SK-N-SH (cell line): ENCODE measurements around the gene GPS2. TPM values are rescaled to one million over a fixed set of nuclear protein-coding genes. Genes with fewer than 3 reads are reported as not detected.

Source experiments
- CTCF ChIA-PET: fragments of 300-600, 350-600 bp; formaldehyde crosslinking; extraction: SDS; loops from one replicate; lab custom pipeline; 2021; lab: Yijun Ruan, JAX
- POLR2A ChIA-PET: fragments of 350-600 bp; sonication (Branson Sonifier 250); formaldehyde crosslinking; extraction: SDS; loops from one replicate; lab custom pipeline; 2020; ENCODE audit warnings: antibody characterized with exemption, inconsistent platforms; lab: Yijun Ruan, JAX
- DNase-seq: peaks from one replicate; pipeline ENCODE4 v3.0.0; 2012
- H2AFZ ChIP-seq: fragments of 200-600 bp; sonication (generic); 2 replicates; pipeline ENCODE4 v1.8.1; 2016; ENCODE audit warnings: antibody characterized with exemption, mild to moderate bottlenecking, low read depth
- H3F3A ChIP-seq: fragments of 200-600 bp; sonication (generic); replicated peaks from 2 replicates; pipeline ENCODE3; 2016; ENCODE audit warnings: antibody characterized with exemption, mild to moderate bottlenecking; ENCODE audit not compliant: insufficient read depth
- H3K27ac ChIP-seq, 2 experiments: fragments of 200-500 bp in 1 of 2; fragments of 200-600 bp in 1 of 2; sonication (Bioruptor generic) in 1 of 2; sonication (generic), shearing (Covaris generic) in 1 of 2; 2 replicates each; pipeline versions ENCODE4 v1.5.1 to v1.6.1; 2014 to 2016; ENCODE audit warnings: low read depth in 2 of 2, inconsistent platforms in 1 of 2, low read length in 1 of 2, mild to moderate bottlenecking in 1 of 2, mixed read lengths in 1 of 2
- H3K27me3 ChIP-seq: fragments of 200-600 bp; sonication (generic), shearing (Covaris generic); 2 replicates; pipeline ENCODE4 v1.6.1; 2016; ENCODE audit warnings: mixed run types; ENCODE audit not compliant: insufficient read depth
- H3K36me3 ChIP-seq, 2 experiments: fragments of 200-500 bp in 1 of 2; fragments of 200-600 bp in 1 of 2; sonication (Bioruptor generic) in 1 of 2; sonication (generic) in 1 of 2; replicated peaks in 1 of 2; 2 replicates each; pipeline versions ENCODE3 to v1.5.1; 2014 to 2016; ENCODE audit warnings: low read length in 1 of 2, mild to moderate bottlenecking in 1 of 2; ENCODE audit not compliant: insufficient read depth in 2 of 2, control insufficient read depth in 1 of 2
- H3K4me1 ChIP-seq, 2 experiments: fragments of 200-500 bp in 1 of 2; fragments of 200-600 bp in 1 of 2; sonication (Bioruptor generic) in 1 of 2; sonication (generic), shearing (Covaris generic) in 1 of 2; 2 replicates each; pipeline versions ENCODE4 v1.5.1 to v1.6.1; 2014 to 2016; ENCODE audit warnings: low read depth in 1 of 2, low read length in 1 of 2, mixed run types in 1 of 2; ENCODE audit not compliant: insufficient read depth in 2 of 2, control insufficient read depth in 1 of 2
- H3K4me2 ChIP-seq: fragments of 200-600 bp; sonication (generic), shearing (Covaris generic); 2 replicates; pipeline ENCODE4 v1.6.1; 2017; ENCODE audit warnings: mixed run types
- H3K4me3 ChIP-seq, 2 experiments: fragments of 200-500 bp in 1 of 2; fragments of 200-600 bp in 1 of 2; sonication (Bioruptor generic) in 1 of 2; sonication (generic), shearing (Covaris generic) in 1 of 2; 2 replicates each; pipeline versions ENCODE4 v1.5.1 to v1.8.1; 2014 to 2016; ENCODE audit warnings: low read depth in 2 of 2, inconsistent platforms in 1 of 2, low read length in 1 of 2, mild to moderate bottlenecking in 1 of 2, mixed read lengths in 1 of 2, moderate library complexity in 1 of 2
- H3K79me2 ChIP-seq: fragments of 200-600 bp; sonication (generic); 2 replicates; pipeline ENCODE4 v1.8.1; 2017; ENCODE audit warnings: mild to moderate bottlenecking; ENCODE audit not compliant: insufficient read depth
- H3K9ac ChIP-seq: fragments of 200-600 bp; sonication (generic); 2 replicates; pipeline ENCODE4 v1.6.1; 2017; ENCODE audit warnings: mixed run types
- H3K9me2 ChIP-seq: fragments of 200-600 bp; sonication (generic); 2 replicates; pipeline ENCODE4 v1.6.1; 2017; ENCODE audit warnings: mixed run types
- H3K9me3 ChIP-seq: fragments of 200-600 bp; sonication (generic); 2 replicates; pipeline ENCODE4 v1.6.1; 2017; ENCODE audit warnings: mixed run types, mild to moderate bottlenecking, moderate library complexity
- H4K20me1 ChIP-seq: fragments of 200-600 bp; sonication (generic); 2 replicates; pipeline ENCODE4 v1.6.1; 2017; ENCODE audit warnings: mild to moderate bottlenecking, mixed run types; ENCODE audit not compliant: insufficient read depth
- EZH2phosphoT487 ChIP-seq: fragments of 200-600 bp; sonication (generic); IDR thresholded peaks from 2 replicates; pipeline ENCODE4 v1.6.1; 2017; ENCODE audit warnings: low read depth, mixed run types, mild to moderate bottlenecking, antibody characterized with exemption, moderate library complexity, borderline replicate concordance
- GABPA ChIP-seq: IDR thresholded peaks from 2 replicates; pipeline ENCODE4 v1.4.0; 2012; ENCODE audit warnings: low read depth, mild to moderate bottlenecking
- MXI1 ChIP-seq: IDR thresholded peaks from 2 replicates; pipeline ENCODE4 v1.6.1; 2012; ENCODE audit warnings: mild to moderate bottlenecking, low read depth, low read length, improper control_type of control experiment
- WGBS: methylation state at CpG from one replicate; pipeline ENCODE4 v1.1.6; 2017; ENCODE audit warnings: low lambda C conversion rate; 5-methylcytosine and 5-hydroxymethylcytosine counted together
- polyA plus RNA-seq, 3 experiments: library from polyadenylated mRNA; depleted of rRNA; stranded (reverse); fragments of >200 nt; gene quantifications; 2 replicates each; pipeline ENCODE4 v1.2.3, GENCODE V29; 2012
- TF ChIP-seq, protein P1 (sequence below): fragments of 150-350 bp; IDR thresholded peaks from 2 replicates; pipeline ENCODE4 v1.6.1; 2017; ENCODE audit warnings: antibody characterized with exemption, low read length, low read depth, borderline replicate concordance
- TF ChIP-seq, protein P2 (sequence below): IDR thresholded peaks from 2 replicates; pipeline ENCODE4 v1.4.0; 2012; ENCODE audit warnings: low read depth

The GPS2 gene
- polyA plus RNA-seq, 1 of the 3 experiments (the other 2 are of a cell fraction): 102 TPM

GRCh38 chr17:7318121-7318860 lies 3.1 kb upstream of the GPS2 start:
- peaks cover 13% of the 10 kb centered on the region for H4K20me1 ChIP-seq
- POLR2A ChIA-PET: interaction anchor here (0.8 kb wide), 1 partner anchor 33 kb away, joined by 3 read pairs; no protein-coding TSS in a partner anchor
- no peaks in the 10 kb centered on the region for H3K9me3 ChIP-seq
- H3F3A ChIP-seq: peaks cover 19% of the 10 kb centered on the region
- H3K4me2 ChIP-seq: no peak overlapping the region
- CTCF ChIA-PET: interaction anchor here (0.6 to 1.7 kb wide), 2 partner anchors 27 to 37 kb away, joined by 3 to 8 read pairs; partner anchors contain the start of gene SLC2A4
- no peaks in the 10 kb centered on the region for H3K27me3 ChIP-seq
- H3K4me3 ChIP-seq: no peak overlapping the region
- 95% methylated on average over 11 of the region's 13 CpGs for WGBS
- peaks cover 20 to 51% of the 10 kb centered on the region in 2 experiments for H3K36me3 ChIP-seq
- no peak for TF ChIP-seq EZH2phosphoT487
- TF ChIP-seq MXI1: no peak
- H3K27ac ChIP-seq: no peak overlapping the region
- peaks cover 15% of the 10 kb centered on the region for H3K79me2 ChIP-seq
- H3K4me1 ChIP-seq: peaks cover 7 to 20% of the 10 kb centered on the region in 2 experiments; a peak in 2 of 4 replicates
- no peak overlapping the region for H2AFZ ChIP-seq
- no peak overlapping the region for H3K9ac ChIP-seq
- H3K9me2 ChIP-seq: no peaks in the 10 kb centered on the region
- DNase-seq: no peak

DNA sequence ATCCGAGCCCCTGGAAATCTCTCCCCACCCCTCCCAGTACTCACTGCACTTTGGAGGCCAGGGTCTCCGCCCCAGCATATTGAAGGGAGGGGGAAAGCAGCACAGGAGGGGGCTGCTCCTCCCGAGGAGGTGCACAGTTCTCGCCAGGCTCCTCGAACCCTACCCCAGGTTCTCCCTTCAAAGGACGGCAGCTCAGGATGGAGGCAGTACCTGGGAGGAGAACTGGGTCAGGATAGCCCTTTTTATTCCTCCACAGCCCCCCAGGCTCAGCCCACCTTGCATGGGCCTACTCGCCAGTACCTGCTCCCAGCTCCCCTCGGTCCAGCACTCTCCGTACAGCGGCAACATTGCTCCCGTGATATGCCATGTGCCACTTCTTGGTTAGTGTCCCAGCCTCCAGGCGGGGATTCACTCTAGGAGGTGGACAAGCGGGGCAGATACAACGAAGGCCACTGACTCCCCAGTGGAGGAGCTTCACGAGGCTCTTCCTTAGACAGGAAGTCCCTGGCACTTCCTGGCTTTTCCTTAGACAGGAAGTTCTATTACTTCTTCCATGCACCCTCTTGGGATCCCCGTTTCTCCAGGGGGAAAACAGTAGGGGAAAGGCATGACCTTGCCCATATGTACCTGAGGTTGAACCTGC lies 2.1 kb upstream of the GPS2 start:
- Histone ChIP-seq H3F3A (peaks cover 29% of the 10 kb centered on the region), H3K27ac (no peak overlapping the region), H3K79me2 (peaks cover 24% of the 10 kb centered on the region), H3K9ac (no peak overlapping the region), H3K4me2 (no peak overlapping the region), H3K36me3 (peaks cover 30 to 51% of the 10 kb centered on the region in 2 experiments), H3K9me3 (no peaks in the 10 kb centered on the region), H3K4me1 (peaks cover 10 to 30% of the 10 kb centered on the region in 2 experiments; a peak in 3 of 4 replicates), H3K9me2 (no peaks in the 10 kb centered on the region), H3K27me3 (no peaks in the 10 kb centered on the region), H2AFZ (no peak overlapping the region), H3K4me3 (no peak overlapping the region), H4K20me1 (peaks cover 23% of the 10 kb centered on the region)
- TF ChIP-seq, protein P1, sequence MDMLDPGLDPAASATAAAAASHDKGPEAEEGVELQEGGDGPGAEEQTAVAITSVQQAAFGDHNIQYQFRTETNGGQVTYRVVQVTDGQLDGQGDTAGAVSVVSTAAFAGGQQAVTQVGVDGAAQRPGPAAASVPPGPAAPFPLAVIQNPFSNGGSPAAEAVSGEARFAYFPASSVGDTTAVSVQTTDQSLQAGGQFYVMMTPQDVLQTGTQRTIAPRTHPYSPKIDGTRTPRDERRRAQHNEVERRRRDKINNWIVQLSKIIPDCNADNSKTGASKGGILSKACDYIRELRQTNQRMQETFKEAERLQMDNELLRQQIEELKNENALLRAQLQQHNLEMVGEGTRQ: no peak
- TF ChIP-seq, protein P2, sequence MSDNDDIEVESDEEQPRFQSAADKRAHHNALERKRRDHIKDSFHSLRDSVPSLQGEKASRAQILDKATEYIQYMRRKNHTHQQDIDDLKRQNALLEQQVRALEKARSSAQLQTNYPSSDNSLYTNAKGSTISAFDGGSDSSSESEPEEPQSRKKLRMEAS: no peak
- TF ChIP-seq GABPA: no peak
- 91% methylated on average over 15 of the region's 16 CpGs for WGBS
- ChIA-PET CTCF (interaction anchor here (0.7 to 2.9 kb wide), 4 partner anchors 7 to 271 kb away, joined by 3 to 12 read pairs (median 6); no protein-coding TSS in a partner anchor), POLR2A (interaction anchor here (0.8 kb wide), 1 partner anchor 34 kb away, joined by 3 read pairs; no protein-coding TSS in a partner anchor)
- DNase-seq: peak; percentile 9
